K562 (cell line): ENCODE results near the gene BARD1. TPM values are rescaled to one million over a fixed set of nuclear protein-coding genes. Genes with fewer than 3 reads are reported as not detected.

ENCODE experiments used
- ATAC-seq: fragments of 200-7000 bp; cut with Tn5 transposase; 3 replicates; pipeline ENCODE4 v1.9.1; 2020; ENCODE audit warnings: moderate library complexity
- BruUV-seq: library from RNA; stranded (reverse); fragments of 400-500 nt; replicated peaks from 2 replicates; lab custom pipeline; 2021; lab: Mats Ljungman, UMichigan
- CTCF ChIA-PET: fragments of 300-600 bp; formaldehyde crosslinking; extraction: SDS; loops from one replicate; lab custom pipeline; 2021; ENCODE audit warnings: low intra/inter-chr PET ratio; lab: Yijun Ruan, JAX
- POLR2A ChIA-PET: fragments of 300-600, 350-650 bp; sonication (Branson Sonifier 250); formaldehyde crosslinking; extraction: SDS; loops from one replicate; lab custom pipeline; 2021; ENCODE audit warnings: antibody characterized with exemption, inconsistent platforms; lab: Yijun Ruan, JAX
- DNase-seq, 4 experiments: peaks; one replicate each; pipeline versions ENCODE4 v3.0.0 to v3.0.0-alpha.2; 2011 to 2018; ENCODE audit warnings: low spot score in 3 of 4, mixed read lengths in 3 of 4; ENCODE audit errors: extremely low read depth in 1 of 4
- FAIRE-seq: peaks from 2 replicates; lab custom pipeline; 2011; peaks lifted over from hg19 to GRCh38; lab: Jason Lieb, UNC
- H2AFZ ChIP-seq: 2 replicates; pipeline ENCODE4 v1.6.0; 2011; ENCODE audit warnings: low read depth, low read length, control low read depth, inconsistent platforms
- H3K27ac ChIP-seq: fragments of 200-600 bp; 3 replicates; pipeline ENCODE4 v1.8.0; 2011; ENCODE audit warnings: low read depth, mild to moderate bottlenecking, control low read depth, inconsistent platforms, low read length, moderate library complexity, mixed read lengths; ENCODE audit errors: extremely low read depth
- H3K27me3 ChIP-seq, 2 experiments: fragments of 300-600 bp in 1 of 2; 2 replicates in 1 of 2; 3 replicates in 1 of 2; pipeline versions ENCODE4 v1.6.0 to v1.8.0; 2011; ENCODE audit warnings: inconsistent platforms in 2 of 2, low read length in 2 of 2, mild to moderate bottlenecking in 1 of 2, mixed read lengths in 1 of 2, moderate library complexity in 1 of 2; ENCODE audit not compliant: control insufficient read depth in 2 of 2, insufficient read depth in 2 of 2
- H3K36me3 ChIP-seq: fragments of 300-600 bp; 3 replicates; pipeline ENCODE4 v1.8.0; 2011; ENCODE audit warnings: mild to moderate bottlenecking, low read length, inconsistent platforms; ENCODE audit not compliant: control insufficient read depth, insufficient read depth
- H3K4me1 ChIP-seq, 2 experiments: fragments of 200-600 bp in 1 of 2; replicated peaks in 1 of 2; 2 replicates in 1 of 2; 3 replicates in 1 of 2; pipeline versions ENCODE4 v1.5.1 to v1.8.0; 2011; ENCODE audit warnings: inconsistent platforms in 2 of 2, low read length in 2 of 2, mild to moderate bottlenecking in 1 of 2, mixed read lengths in 1 of 2, moderate library complexity in 1 of 2; ENCODE audit not compliant: control insufficient read depth in 2 of 2, insufficient read depth in 2 of 2
- H3K4me2 ChIP-seq: 2 replicates; pipeline ENCODE4 v1.6.1; 2011; ENCODE audit warnings: low read length, control low read depth, inconsistent platforms, mixed read lengths; ENCODE audit not compliant: insufficient read depth
- H3K4me3 ChIP-seq: fragments of 200-600 bp; sonication (generic), shearing (Covaris generic); 2 replicates; pipeline ENCODE4 v1.5.1; 2016; ENCODE audit warnings: control low read depth, inconsistent platforms
- H3K79me2 ChIP-seq: fragments of 200-600 bp; 3 replicates; pipeline ENCODE4 v1.8.0; 2011; ENCODE audit warnings: low read length, inconsistent platforms; ENCODE audit not compliant: control insufficient read depth, insufficient read depth
- H3K9ac ChIP-seq, 2 experiments: 2 replicates each; pipeline versions ENCODE4 v1.6.0 to v1.6.1; 2011; ENCODE audit warnings: low read depth in 2 of 2, low read length in 2 of 2, control low read depth in 1 of 2, inconsistent platforms in 1 of 2, mild to moderate bottlenecking in 1 of 2, mixed read lengths in 1 of 2; ENCODE audit not compliant: insufficient read depth in 1 of 2
- H3K9me1 ChIP-seq: one replicate; pipeline ENCODE4 v1.6.0; 2011; ENCODE audit warnings: inconsistent platforms, mild to moderate bottlenecking, low read length, moderate library complexity; ENCODE audit not compliant: control insufficient read depth, insufficient read depth
- H3K9me3 ChIP-seq: replicated peaks from 2 replicates; pipeline ENCODE4 v1.5.1; 2011; ENCODE audit warnings: low read depth, low read length, inconsistent platforms; ENCODE audit not compliant: control insufficient read depth, insufficient read depth
- H4K20me1 ChIP-seq: replicated peaks from 2 replicates; pipeline ENCODE4 v1.6.1; 2011; ENCODE audit warnings: low read length, inconsistent platforms, mixed read lengths; ENCODE audit not compliant: control insufficient read depth, insufficient read depth
- MITF ChIP-seq: IDR thresholded peaks from 2 replicates; pipeline ENCODE4 v1.6.1; 2014; ENCODE audit warnings: antibody characterized with exemption
- MTA3 ChIP-seq: fragments of 450-650 bp; formaldehyde crosslinking; IDR thresholded peaks from 2 replicates; pipeline ENCODE4 v1.6.1; 2017; ENCODE audit warnings: mild to moderate bottlenecking, borderline replicate concordance
- NCOA4 ChIP-seq: fragments of 450-650 bp; IDR thresholded peaks from 2 replicates; pipeline ENCODE4 v1.6.1; 2018; ENCODE audit warnings: mild to moderate bottlenecking; ENCODE audit not compliant: partially characterized antibody
- PBX2 ChIP-seq, 2 experiments: IDR thresholded peaks in 1 of 2; conservative IDR thresholded peaks in 1 of 2; 2 replicates each; pipeline ENCODE4 v1.6.1; 2016; ENCODE audit warnings: low read depth in 2 of 2, mild to moderate bottlenecking in 1 of 2, missing compliant biosample characterization in 1 of 2, missing genetic modification characterization in 1 of 2, moderate library complexity in 1 of 2
- POLR2H ChIP-seq: IDR thresholded peaks from 2 replicates; pipeline ENCODE4 v1.6.1; 2016; ENCODE audit warnings: missing genetic modification characterization, low read depth, mild to moderate bottlenecking, control low read depth, missing compliant biosample characterization, moderate library complexity
- POLR3G ChIP-seq: IDR thresholded peaks from 2 replicates; pipeline ENCODE4 v1.6.1; 2011; ENCODE audit not compliant: insufficient read length, insufficient replicate concordance; ENCODE audit errors: extremely low read depth
- SRF ChIP-seq, 2 experiments: fragments of 250-450, 450-650 bp in 1 of 2; sonication (Bioruptor Pico) in 1 of 2; sonication (generic) in 1 of 2; formaldehyde crosslinking; IDR thresholded peaks; 2 replicates each; pipeline versions ENCODE4 v1.5.0 to v1.5.1; 2020 to 2022; ENCODE audit warnings: mild to moderate bottlenecking in 1 of 2, missing genetic modification reagents in 1 of 2
- TSC22D4 ChIP-seq: fragments of 450-650 bp; IDR thresholded peaks from 2 replicates; pipeline ENCODE4 v1.6.1; 2016; ENCODE audit warnings: missing genetic modification characterization, missing biosample characterization, control low read depth
- ZKSCAN3 ChIP-seq: fragments of 250-450 bp; sonication (Bioruptor Pico); IDR thresholded peaks from 2 replicates; pipeline ENCODE4 v1.4.0; 2020
- ZNF146 ChIP-seq: IDR thresholded peaks from one replicate; pipeline ENCODE4 v1.6.1; 2018; ENCODE audit warnings: missing compliant biosample characterization; ENCODE audit not compliant: unreplicated experiment
- WGBS: fragments of 100-300 bp; shearing (Covaris generic); methylation state at CpG from one replicate; pipeline ENCODE4 v1.1.6; 2016; ENCODE audit warnings: low coverage, mixed read lengths; ENCODE audit not compliant: insufficient coverage; ENCODE audit errors: missing lambda C conversion rate; 5-methylcytosine and 5-hydroxymethylcytosine counted together
- in situ Hi-C: fragments of 300-500 bp; cut with MboI; formaldehyde crosslinking; loops from 4 replicates; pipeline ENCODE4 v1.15.0; 2018; ENCODE audit warnings: inconsistent platforms, mixed read lengths
- intact Hi-C: fragments of 100-400 bp; cut with micrococcal nuclease; formaldehyde crosslinking; loops from 2 replicates; pipeline ENCODE4 v1.14.2; 2022
- polyA plus RNA-seq, 8 experiments: library from polyadenylated mRNA; depleted of rRNA in 4 of 8; stranded (reverse) in 5 of 8; unstranded in 3 of 8; fragments of >200 nt; fragmentation: Nextera tagmentation in 2 of 8; fragmentation: Illumina TruSeq in 1 of 8; extraction: Ambion mirVana in 2 of 8; extraction: Trizol in 1 of 8; gene quantifications; 2 replicates each; pipeline versions ENCODE4 v1.2.1 to v1.2.3, GENCODE V29; 2011 to 2014; ENCODE audit warnings: inconsistent platforms in 1 of 8, missing spikeins in 1 of 8
- total RNA-seq, 7 experiments: library from RNA; depleted of rRNA in 6 of 7; stranded (reverse); fragments of >200 nt in 6 of 7; fragmentation: Illumina TruSeq in 2 of 7; extraction: Trizol in 2 of 7; gene quantifications; 2 replicates each; pipeline versions ENCODE4 v1.2.1 to v1.2.3, GENCODE V29; 2011 to 2021; ENCODE audit warnings: low replicate concordance in 1 of 7
- TF ChIP-seq, protein P1 (sequence below): sonication (generic); formaldehyde crosslinking; IDR thresholded peaks from 2 replicates; pipeline ENCODE4 v1.8.0; 2022; ENCODE audit warnings: missing genetic modification reagents, mild to moderate bottlenecking, moderate library complexity, borderline replicate concordance

Gene BARD1
- total and polyA plus RNA-seq, 9 of the 15 experiments (the other 6 are each of a cell fraction or from before 2014, with no cell fraction given), result 6.3 to 18.9 (median 11.3) TPM

DNA sequence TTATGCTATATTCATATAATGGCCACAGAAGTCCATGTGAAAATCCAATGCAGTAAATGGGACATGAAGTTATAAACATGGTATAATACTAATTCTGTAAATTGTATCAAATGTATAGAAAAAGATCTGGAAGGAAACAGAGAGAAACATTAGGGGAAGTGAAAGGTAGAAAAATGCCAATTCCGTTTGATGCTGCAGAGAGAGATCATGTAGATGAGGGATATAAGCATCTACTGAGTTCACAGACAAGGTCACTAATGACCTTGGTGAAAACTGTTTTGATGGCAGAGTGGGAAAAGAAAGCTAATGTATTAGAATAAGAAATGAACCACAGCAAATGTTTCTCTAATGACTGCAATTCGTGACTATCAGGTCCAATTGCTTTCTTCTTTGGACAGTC lies 56.0 kb downstream of the BARD1 start:
- CTCF ChIA-PET, result no interaction called here
- Histone ChIP-seq H3K27ac (no peak overlapping the region), H3K4me3 (no peak overlapping the region), H3K9me1 (no peaks in the 10 kb centered on the region), H3K9me3 (no peaks in the 10 kb centered on the region), H4K20me1 (no peaks in the 10 kb centered on the region), H3K4me1 (no peaks in the 10 kb centered on the region), H2AFZ (no peak overlapping the region), H3K79me2 (no peaks in the 10 kb centered on the region; the same call in 2 of the 3 replicates), H3K27me3 (no peaks in the 10 kb centered on the region), H3K9ac (no peak overlapping the region), H3K36me3 (peaks cover 49% of the 10 kb centered on the region; the same call in 1 of the 3 replicates), H3K4me2 (no peak overlapping the region)
- no peak for DNase-seq
- ATAC-seq, result no peak
- no TSS peak for BruUV-seq
- no peak for TF ChIP-seq MITF
- TF ChIP-seq SRF (CRISPR knock-in tag; IDR thresholded peaks at IDR 0.05), result no peak
- no peak for TF ChIP-seq ZKSCAN3 (CRISPR knock-in tag)
- TF ChIP-seq POLR2H (tag), result no peak
- no peak for TF ChIP-seq NCOA4
- TF ChIP-seq MTA3, result no peak
- TF ChIP-seq TSC22D4 (tag), result no peak
- no peak for TF ChIP-seq PBX2 (CRISPR knock-in tag; IDR thresholded peaks at IDR 0.05; ENCODE audit: low read depth)
- no peak for TF ChIP-seq PBX2 (tag; conservative IDR thresholded peaks at IDR 0.05; ENCODE audit: low read depth)
- TF ChIP-seq, protein P1, sequence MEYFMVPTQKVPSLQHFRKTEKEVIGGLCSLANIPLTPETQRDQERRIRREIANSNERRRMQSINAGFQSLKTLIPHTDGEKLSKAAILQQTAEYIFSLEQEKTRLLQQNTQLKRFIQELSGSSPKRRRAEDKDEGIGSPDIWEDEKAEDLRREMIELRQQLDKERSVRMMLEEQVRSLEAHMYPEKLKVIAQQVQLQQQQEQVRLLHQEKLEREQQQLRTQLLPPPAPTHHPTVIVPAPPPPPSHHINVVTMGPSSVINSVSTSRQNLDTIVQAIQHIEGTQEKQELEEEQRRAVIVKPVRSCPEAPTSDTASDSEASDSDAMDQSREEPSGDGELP (CRISPR knock-in tag), result no peak
- TF ChIP-seq ZNF146 (CRISPR knock-in tag), result no peak
- no peak for TF ChIP-seq POLR3G
- WGBS, result 78% methylated on average over 2 of the region's 2 CpGs
- no peak for FAIRE-seq
- intact Hi-C loops, result no loop called here
- in situ Hi-C loops, result no loop called here
- POLR2A ChIA-PET, result no interaction called here
